HCT116 (cell line): Measurements from ENCODE around the gene PPM1B. TPM values are rescaled to one million over a fixed set of nuclear protein-coding genes. Genes with fewer than 3 reads are reported as not detected.

Source experiments
- ATAC-seq: fragments of 200-7000 bp; cut with Tn5 transposase; 2 replicates; pipeline ENCODE4 v1.9.1; 2020; ENCODE audit warnings: mild to moderate bottlenecking, moderate library complexity
- BruUV-seq: library from RNA; stranded (reverse); fragments of 400-500 nt; replicated peaks from 2 replicates; lab custom pipeline; 2021; lab: Mats Ljungman, UMichigan
- CTCF ChIA-PET: fragments of 300-600 bp; sonication (Branson Sonifier 250); formaldehyde crosslinking; loops from one replicate; lab custom pipeline; 2021; ENCODE audit warnings: antibody characterized with exemption; lab: Charles Lee
- POLR2A ChIA-PET: fragments of 300-600, 350-600 bp; sonication (Branson Sonifier 250); formaldehyde crosslinking; loops from one replicate; lab custom pipeline; 2021; ENCODE audit warnings: antibody characterized with exemption; lab: Charles Lee
- RAD21 ChIA-PET, 2 experiments: fragments of 300-600 bp; sonication (Branson Sonifier 250); formaldehyde crosslinking; loops; one replicate each; lab custom pipeline; 2023; ENCODE audit warnings: low total read pairs in 2 of 2; ENCODE audit not compliant: uncharacterized antibody in 2 of 2, unreplicated experiment in 2 of 2, low non-redundant PET in 1 of 2; lab: Charles Lee
- DNase-seq: peaks from one replicate; pipeline ENCODE4 v3.0.0-alpha.2; 2010; ENCODE audit warnings: low read depth, low spot score
- H2AFZ ChIP-seq: fragments of 200-600 bp; shearing (Covaris generic), sonication (generic); 2 replicates; pipeline ENCODE4 v1.6.1; 2017; ENCODE audit warnings: low read depth, mixed run types, mixed read lengths, antibody characterized with exemption, low read length; ENCODE audit not compliant: poor library complexity, severe bottlenecking
- H3K27ac ChIP-seq: 2 replicates; pipeline ENCODE4 v1.5.1; 2012; ENCODE audit warnings: low read depth, low read length
- H3K27me3 ChIP-seq: fragments of 200-600 bp; sonication (generic); 2 replicates; pipeline ENCODE4 v1.6.1; 2016; ENCODE audit warnings: mixed run types, low read length, mixed read lengths; ENCODE audit not compliant: insufficient read depth
- H3K36me3 ChIP-seq, 2 experiments: fragments of 200-500 bp in 1 of 2; fragments of 200-600 bp in 1 of 2; sonication (Bioruptor generic) in 1 of 2; sonication (generic) in 1 of 2; 2 replicates each; pipeline versions ENCODE4 v1.5.1 to v1.6.1; 2014 to 2016; ENCODE audit warnings: low read length in 2 of 2, inconsistent platforms in 1 of 2, mixed read lengths in 1 of 2, mixed run types in 1 of 2; ENCODE audit not compliant: insufficient read depth in 2 of 2, control insufficient read depth in 1 of 2
- H3K4me1 ChIP-seq, 2 experiments: fragments of 200-600 bp in 1 of 2; sonication (generic) in 1 of 2; 2 replicates each; pipeline versions ENCODE4 v1.5.1 to v1.6.1; 2012 to 2017; ENCODE audit warnings: low read length in 2 of 2, inconsistent platforms in 1 of 2, mild to moderate bottlenecking in 1 of 2, mixed read lengths in 1 of 2, mixed run types in 1 of 2, moderate library complexity in 1 of 2; ENCODE audit not compliant: insufficient read depth in 2 of 2, control insufficient read depth in 1 of 2
- H3K4me2 ChIP-seq: fragments of 200-600 bp; sonication (generic); 2 replicates; pipeline ENCODE4 v1.6.1; 2017; ENCODE audit warnings: mixed run types, low read length, mixed read lengths
- H3K4me3 ChIP-seq, 2 experiments: fragments of 200-600 bp in 1 of 2; sonication (generic) in 1 of 2; replicated peaks in 1 of 2; 2 replicates each; pipeline ENCODE4 v1.5.1; 2011 to 2016; ENCODE audit warnings: low read length in 2 of 2, control low read depth in 1 of 2, low read depth in 1 of 2, mild to moderate bottlenecking in 1 of 2, mixed read lengths in 1 of 2, mixed run types in 1 of 2
- H3K79me2 ChIP-seq: fragments of 200-600 bp; sonication (generic); 2 replicates; pipeline ENCODE4 v1.6.1; 2017; ENCODE audit warnings: mild to moderate bottlenecking, mixed run types, low read length, moderate library complexity, mixed read lengths; ENCODE audit not compliant: insufficient read depth
- H3K9ac ChIP-seq: fragments of 200-600 bp; sonication (generic); 2 replicates; pipeline ENCODE4 v1.6.1; 2016; ENCODE audit warnings: low read length, mixed read lengths
- H3K9me2 ChIP-seq: fragments of 200-600 bp; sonication (generic), shearing (Covaris generic); 2 replicates; pipeline ENCODE4 v1.6.1; 2017; ENCODE audit warnings: mixed run types, mild to moderate bottlenecking, moderate library complexity; ENCODE audit not compliant: insufficient read depth
- H3K9me3 ChIP-seq, 2 experiments: fragments of 200-500 bp in 1 of 2; fragments of 200-600 bp in 1 of 2; sonication (Bioruptor generic) in 1 of 2; sonication (generic) in 1 of 2; 2 replicates each; pipeline ENCODE4 v1.6.1; 2014 to 2017; ENCODE audit warnings: low read length in 2 of 2, mixed read lengths in 2 of 2, inconsistent platforms in 1 of 2, low read depth in 1 of 2, mild to moderate bottlenecking in 1 of 2, mixed run types in 1 of 2, moderate library complexity in 1 of 2; ENCODE audit not compliant: control insufficient read depth in 1 of 2, insufficient read depth in 1 of 2
- H4K20me1 ChIP-seq: fragments of 200-600 bp; sonication (generic), shearing (Covaris generic); 2 replicates; pipeline ENCODE4 v1.6.1; 2017; ENCODE audit warnings: mixed run types, mild to moderate bottlenecking, moderate library complexity; ENCODE audit not compliant: insufficient read depth
- CBX3 ChIP-seq: IDR thresholded peaks from 2 replicates; pipeline ENCODE4 v1.6.1; 2012; ENCODE audit warnings: low read depth
- CEBPB ChIP-seq: IDR thresholded peaks from 2 replicates; pipeline ENCODE4 v1.6.1; 2012; ENCODE audit warnings: low read depth
- CTCF ChIP-seq, 3 experiments: fragments of 200-600 bp in 1 of 3; sonication (generic) in 1 of 3; IDR thresholded peaks in 2 of 3; conservative IDR thresholded peaks in 1 of 3; 2 replicates each; pipeline ENCODE4 v1.5.1; 2012 to 2017; ENCODE audit warnings: low read depth in 2 of 3, low read length in 2 of 3, antibody characterized with exemption in 1 of 3, borderline replicate concordance in 1 of 3, control low read depth in 1 of 3, mild to moderate bottlenecking in 1 of 3, mixed read lengths in 1 of 3, mixed run types in 1 of 3, moderate library complexity in 1 of 3; ENCODE audit not compliant: insufficient read depth in 1 of 3
- ELF1 ChIP-seq: IDR thresholded peaks from 2 replicates; pipeline ENCODE4 v1.6.1; 2012; ENCODE audit warnings: low read depth, borderline replicate concordance
- EZH2 ChIP-seq: fragments of 200-600 bp; sonication (generic); IDR thresholded peaks from 2 replicates; pipeline ENCODE4 v1.6.1; 2017; ENCODE audit warnings: antibody characterized with exemption, mixed run types
- EZH2phosphoT487 ChIP-seq: fragments of 200-600 bp; IDR thresholded peaks from 2 replicates; pipeline ENCODE4 v1.6.1; 2018; ENCODE audit warnings: antibody characterized with exemption, borderline replicate concordance
- FOSL1 ChIP-seq: IDR thresholded peaks from 2 replicates; pipeline ENCODE4 v1.6.1; 2012; ENCODE audit warnings: low read depth
- MAX ChIP-seq: IDR thresholded peaks from 2 replicates; pipeline ENCODE4 v1.6.1; 2012
- POLR2A ChIP-seq: IDR thresholded peaks from 2 replicates; pipeline ENCODE4 v1.7.0; 2011; ENCODE audit warnings: borderline replicate concordance; ENCODE audit not compliant: insufficient read depth, insufficient read length; ENCODE audit errors: extremely low read depth
- RAD21 ChIP-seq: IDR thresholded peaks from 2 replicates; pipeline ENCODE4 v1.6.1; 2012; ENCODE audit warnings: low read depth, mild to moderate bottlenecking
- ZBTB33 ChIP-seq: IDR thresholded peaks from 2 replicates; pipeline ENCODE4 v1.6.1; 2011; ENCODE audit warnings: mild to moderate bottlenecking, low read length, moderate library complexity; ENCODE audit not compliant: insufficient replicate concordance; ENCODE audit errors: extremely low read depth
- ZNF274 ChIP-seq: fragments of 200-500 bp; sonication (Bioruptor generic); IDR thresholded peaks from 2 replicates; pipeline ENCODE4 v1.6.1; 2014; ENCODE audit warnings: mild to moderate bottlenecking, low read depth, low read length, inconsistent platforms
- intact Hi-C: fragments of 100-400 bp; cut with micrococcal nuclease; formaldehyde crosslinking; loops from 2 replicates; pipeline ENCODE4 v1.10.0; 2022
- total RNA-seq: library from RNA; stranded (reverse); gene quantifications from one replicate; pipeline ENCODE4 v1.2.1, GENCODE V29; 2021; ENCODE audit not compliant: unreplicated experiment

PPM1B gene
- total RNA-seq, 1 experiment from 2014 or later, result 36.9 TPM

GRCh38 chr2:44275927-44276303, 107.2 kb downstream of the PPM1B start:
- DNase-seq (no peak), ATAC-seq (no peak)
- Histone ChIP-seq H3K9ac (no peak overlapping the region), H3K9me3 (no peaks in the 10 kb centered on the region), H4K20me1 (no peaks in the 10 kb centered on the region), H3K4me2 (no peak overlapping the region), H3K4me1 (no peaks in the 10 kb centered on the region), H3K36me3 (no peaks in the 10 kb centered on the region), H3K4me3 (no peak overlapping the region), H3K9me2 (no peaks in the 10 kb centered on the region), H3K27me3 (no peaks in the 10 kb centered on the region), H3K27ac (no peak overlapping the region), H2AFZ (no peak overlapping the region), H3K79me2 (no peaks in the 10 kb centered on the region)
- CTCF ChIA-PET, result interaction anchor here (1.7 kb wide), 1 partner anchor 32 kb away, joined by 3 read pairs; no protein-coding TSS in a partner anchor
- intact Hi-C loops, result no loop called here
- no TSS peak for BruUV-seq
- POLR2A ChIA-PET, result no interaction called here
- TF ChIP-seq ELF1 (no peak), CTCF (IDR thresholded peaks at IDR 0.05 in 2 of 3, conservative IDR thresholded peaks at IDR 0.05 in 1 of 3; ENCODE audit: borderline replicate concordance in 1 of 3, insufficient read depth in 1 of 3, low read depth in 2 of 3, low read length in 2 of 3) (no peak)
- RAD21 ChIA-PET, result no interaction called here

- no TSS peak for BruUV-seq
- no peaks in the 10 kb centered on the region for H3K36me3 ChIP-seq
- H3K9ac ChIP-seq, result no peak overlapping the region
- ChIA-PET POLR2A (no interaction called here), CTCF (interaction anchor here (1.0 kb wide), 1 partner anchor 14 kb away, joined by 4 read pairs; no protein-coding TSS in a partner anchor), RAD21 (no interaction called here)
- no peaks in the 10 kb centered on the region for H3K9me3 ChIP-seq
- ATAC-seq, result no peak
- H4K20me1 ChIP-seq, result no peaks in the 10 kb centered on the region
- no peak for DNase-seq
- no peak overlapping the region for H3K4me2 ChIP-seq
- no peaks in the 10 kb centered on the region for H3K4me1 ChIP-seq
- H2AFZ ChIP-seq, result no peak overlapping the region
- intact Hi-C loops, result no loop called here
- no peak overlapping the region for H3K4me3 ChIP-seq
- H3K79me2 ChIP-seq, result no peaks in the 10 kb centered on the region
- no peak overlapping the region for H3K27ac ChIP-seq
- no peaks in the 10 kb centered on the region for H3K9me2 ChIP-seq
- no peaks in the 10 kb centered on the region for H3K27me3 ChIP-seq
- TF ChIP-seq ZNF274, result no peak
- no peak for TF ChIP-seq ZBTB33
- no peak for TF ChIP-seq RAD21
- TF ChIP-seq POLR2A, result no peak
- TF ChIP-seq EZH2, result no peak
- TF ChIP-seq FOSL1, result no peak
- TF ChIP-seq MAX, result no peak
- no peak for TF ChIP-seq EZH2phosphoT487
- TF ChIP-seq CTCF (IDR thresholded peaks at IDR 0.05 in 2 of 3, conservative IDR thresholded peaks at IDR 0.05 in 1 of 3; ENCODE audit: borderline replicate concordance in 1 of 3, insufficient read depth in 1 of 3, low read depth in 2 of 3, low read length in 2 of 3), result no peak
- no peak for TF ChIP-seq CBX3
- TF ChIP-seq CEBPB, result no peak
Measured at GRCh38 chr2:44277541-44277940, 108.9 kb downstream of the PPM1B start.
